Mucosa of stomach (tissue), 1 donor: ENCODE results near the gene CMTM7.
"Not testable (repeated sequence)": the region's sequence is repeated elsewhere in the genome, so short reads cannot be mapped to it uniquely, and the experiment has no call there.

Source experiments
- H3K27me3 ChIP-seq: one replicate; pipeline ENCODE4 v1.7.0; 2013; ENCODE audit warnings: mild to moderate bottlenecking, low read length; ENCODE audit not compliant: control insufficient read depth, insufficient read depth
- H3K36me3 ChIP-seq: one replicate; pipeline ENCODE4 v1.7.0; 2013; ENCODE audit warnings: low read length; ENCODE audit not compliant: control insufficient read depth, insufficient read depth
- H3K4me1 ChIP-seq: one replicate; pipeline ENCODE4 v1.7.0; 2013; ENCODE audit warnings: mild to moderate bottlenecking, low read length; ENCODE audit not compliant: control insufficient read depth, insufficient read depth
- H3K4me3 ChIP-seq: one replicate; pipeline ENCODE4 v1.7.0; 2013; ENCODE audit warnings: low read length
- H3K9ac ChIP-seq: one replicate; pipeline ENCODE4 v1.7.0; 2013; ENCODE audit warnings: mild to moderate bottlenecking, low read length, moderate library complexity
- H3K9me3 ChIP-seq: one replicate; pipeline ENCODE4 v1.7.0; 2013; ENCODE audit warnings: mild to moderate bottlenecking, low read length, moderate library complexity; ENCODE audit not compliant: control insufficient read depth
- donor health status: Pancreatic carcinoma.

The CMTM7 gene

DNA sequence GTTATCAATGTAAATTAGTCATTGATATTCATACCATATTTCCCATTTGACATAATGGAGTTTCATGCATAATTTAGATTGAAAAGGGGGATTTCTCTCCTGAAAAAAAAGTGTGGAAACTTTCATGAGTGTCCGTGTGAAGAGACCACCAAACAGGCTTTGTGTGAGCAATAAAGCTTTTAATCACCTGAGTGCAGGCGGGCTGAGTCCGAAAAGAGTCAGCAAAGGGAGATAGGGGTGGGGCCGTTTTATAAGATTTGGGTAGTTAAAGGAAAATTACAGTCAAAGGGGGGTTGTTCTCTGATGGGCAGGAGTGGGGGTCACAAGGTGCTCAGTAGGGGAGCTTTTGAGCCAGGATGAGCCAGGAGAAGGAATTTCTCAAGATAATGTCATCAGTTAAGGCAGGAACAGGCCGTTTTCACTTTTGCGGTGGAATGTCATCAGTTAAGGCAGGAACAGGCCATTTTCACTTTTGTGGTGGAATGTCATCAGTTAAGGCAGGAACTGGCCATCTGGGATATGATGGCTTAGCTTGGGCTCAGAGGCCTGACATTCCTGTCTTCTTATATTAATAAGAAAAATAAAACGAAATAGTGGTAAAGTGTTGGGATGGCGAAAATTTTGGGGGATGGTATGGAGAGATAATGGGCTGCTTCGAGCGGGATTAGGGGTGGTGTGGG, 69.3 kb downstream of the CMTM7 start:
- not testable (repeated sequence) for H3K36me3 ChIP-seq, H3K4me3 ChIP-seq, H3K9ac ChIP-seq, H3K9me3 ChIP-seq, H3K27me3 ChIP-seq, H3K4me1 ChIP-seq

DNA sequence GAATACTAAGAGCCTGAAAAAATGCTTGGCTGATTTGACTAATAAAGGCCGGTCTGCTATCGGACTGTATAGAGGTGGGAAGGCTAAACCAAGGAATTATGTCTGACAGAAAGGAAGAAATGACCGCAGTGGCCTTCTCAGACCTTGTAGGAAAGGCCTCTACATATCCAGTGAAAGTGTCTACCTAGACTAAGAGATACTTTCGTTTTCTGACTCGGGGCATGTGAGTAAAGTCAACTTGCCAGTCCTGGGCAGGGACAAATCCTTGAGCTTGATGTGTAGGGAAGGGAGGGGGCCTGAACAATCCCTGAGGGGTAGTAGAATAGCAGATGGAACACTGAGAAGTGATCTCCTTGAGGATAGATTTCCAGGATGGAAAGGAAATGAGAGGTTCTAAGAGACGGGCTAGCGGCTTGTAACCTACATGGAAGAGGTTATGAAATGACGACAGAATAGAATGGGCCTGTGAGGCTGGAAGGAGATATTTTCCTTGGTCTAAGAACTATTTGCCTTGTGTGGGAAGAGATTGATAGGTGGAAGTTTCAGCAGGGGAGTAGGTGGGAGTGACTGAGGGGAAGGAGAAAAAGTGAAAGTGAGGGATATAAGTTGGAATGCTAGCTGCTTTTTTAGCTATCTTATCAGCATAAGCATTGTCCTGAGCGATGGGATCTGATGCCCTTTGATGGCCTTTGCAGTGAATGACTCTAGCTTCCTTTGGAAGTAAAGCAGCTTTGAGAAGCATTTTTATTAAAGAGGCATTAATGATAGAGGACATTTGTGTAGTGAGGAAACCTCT, 70.7 kb downstream of the CMTM7 start:
- peak overlapping the region; percentile 45 for H3K9ac ChIP-seq
- H3K27me3 ChIP-seq, H3K36me3 ChIP-seq, H3K9me3 ChIP-seq, H3K4me1 ChIP-seq, H3K4me3 ChIP-seq: not testable (repeated sequence)

DNA sequence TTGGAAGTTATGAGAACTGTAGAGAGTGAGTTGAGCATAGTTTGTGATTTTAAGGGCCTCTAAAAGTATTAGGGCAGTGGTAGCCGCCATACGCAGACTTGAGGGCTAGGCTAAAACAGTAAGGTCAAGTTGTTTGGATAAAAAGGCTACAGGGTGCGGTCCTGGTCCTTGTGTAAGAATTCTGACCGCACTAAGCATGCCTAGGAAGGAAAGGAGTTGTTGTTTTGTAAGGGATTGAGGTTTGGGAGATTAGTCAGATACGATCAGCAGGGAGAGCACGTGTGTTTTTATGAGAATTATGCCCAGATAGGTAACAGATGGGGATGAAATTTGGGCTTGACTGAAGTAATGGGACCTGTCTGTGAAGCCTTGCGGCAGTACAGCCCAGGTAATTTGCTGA, 71.8 kb downstream of the CMTM7 start:
- H3K9me3 ChIP-seq, H3K4me3 ChIP-seq, H3K4me1 ChIP-seq, H3K36me3 ChIP-seq, H3K27me3 ChIP-seq, H3K9ac ChIP-seq: not testable (repeated sequence)

DNA sequence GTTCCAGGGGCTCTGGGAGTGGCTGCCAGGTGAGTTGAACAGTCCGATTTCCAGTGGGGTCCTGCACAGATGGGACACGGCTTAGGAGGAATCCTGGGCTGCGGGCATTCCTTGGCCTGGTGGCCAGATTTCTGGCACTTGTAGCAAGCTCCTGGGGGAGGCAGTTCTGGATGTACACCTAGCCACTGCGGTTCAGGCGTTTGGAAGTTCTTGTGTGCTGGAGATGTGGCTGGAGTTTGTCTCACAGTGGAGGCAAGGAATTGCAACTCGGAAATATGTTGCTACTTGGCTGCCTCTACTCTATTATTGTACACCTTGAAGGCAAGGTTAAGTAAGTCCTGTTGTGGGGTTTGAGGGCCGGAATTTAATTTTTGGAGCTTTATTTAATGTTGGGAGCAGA, 73.1 kb downstream of the CMTM7 start:
- not testable (repeated sequence) for H3K4me1 ChIP-seq, H3K9me3 ChIP-seq, H3K4me3 ChIP-seq, H3K9ac ChIP-seq, H3K36me3 ChIP-seq, H3K27me3 ChIP-seq

DNA sequence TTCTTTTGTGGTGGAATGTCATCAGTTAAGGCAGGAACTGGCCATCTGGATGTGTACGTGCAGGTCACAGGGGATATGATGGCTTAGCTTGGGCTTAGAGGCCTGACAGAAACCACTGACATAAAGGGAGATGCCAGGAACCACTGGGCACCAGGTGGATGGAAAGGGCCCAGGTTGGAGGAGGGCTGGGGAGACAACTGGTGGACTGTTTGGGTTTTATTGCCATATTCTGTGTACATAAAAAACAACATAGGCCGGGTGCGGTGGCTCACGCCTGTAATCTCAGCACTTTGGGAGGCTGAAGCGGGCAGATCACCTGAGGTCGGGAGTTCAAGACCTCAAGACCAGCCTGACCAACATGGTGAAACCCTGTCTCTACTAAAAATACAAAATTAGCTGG, 75.2 kb downstream of the CMTM7 start:
- H3K36me3 ChIP-seq, H3K9ac ChIP-seq, H3K4me3 ChIP-seq, H3K9me3 ChIP-seq, H3K27me3 ChIP-seq: not testable (repeated sequence)
- H3K4me1 ChIP-seq, result peaks cover 16% of the 10 kb centered on the region

DNA sequence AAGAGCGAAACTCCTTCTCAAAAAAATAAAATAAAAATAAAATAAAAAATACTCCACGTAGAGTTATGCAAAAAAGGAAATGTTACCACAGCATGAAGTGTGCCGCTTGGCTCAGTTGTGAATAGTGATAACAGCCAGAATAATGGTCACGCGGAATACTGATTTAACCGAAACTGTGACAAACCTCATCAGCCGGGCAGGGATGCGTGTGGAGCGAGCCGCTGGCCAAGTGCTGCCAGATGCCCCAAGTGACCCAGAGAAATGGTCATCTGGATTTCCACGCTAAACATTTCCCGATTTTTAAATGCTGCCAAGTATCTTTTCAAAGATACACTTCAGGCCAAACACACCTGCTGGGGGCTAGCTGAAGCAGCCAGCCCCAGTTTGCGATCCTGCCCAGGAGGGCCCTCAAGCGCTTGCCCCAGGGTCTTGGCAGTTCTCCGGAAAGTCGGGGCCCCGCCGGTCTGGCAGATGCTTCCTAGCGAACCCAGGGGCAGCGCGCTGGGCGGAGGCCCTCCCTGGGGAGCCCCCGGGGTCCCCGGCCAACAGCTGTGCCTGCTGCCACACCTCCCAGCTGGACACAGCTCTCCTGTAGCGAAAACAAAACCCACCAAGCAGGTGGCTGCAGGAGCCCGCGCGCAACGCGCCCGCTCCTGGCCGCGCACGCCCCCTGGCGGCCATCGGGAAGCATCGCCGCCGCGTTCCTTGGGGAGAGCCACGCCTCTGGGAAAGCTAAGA, 75.8 kb downstream of the CMTM7 start:
- Histone ChIP-seq H3K4me1 (peaks cover 16% of the 10 kb centered on the region), H3K27me3 (no peaks in the 10 kb centered on the region), H3K4me3 (peak overlapping the region; percentile 74), H3K36me3 (no peaks in the 10 kb centered on the region), H3K9me3 (no peaks in the 10 kb centered on the region), H3K9ac (peak overlapping the region; percentile 65)

DNA sequence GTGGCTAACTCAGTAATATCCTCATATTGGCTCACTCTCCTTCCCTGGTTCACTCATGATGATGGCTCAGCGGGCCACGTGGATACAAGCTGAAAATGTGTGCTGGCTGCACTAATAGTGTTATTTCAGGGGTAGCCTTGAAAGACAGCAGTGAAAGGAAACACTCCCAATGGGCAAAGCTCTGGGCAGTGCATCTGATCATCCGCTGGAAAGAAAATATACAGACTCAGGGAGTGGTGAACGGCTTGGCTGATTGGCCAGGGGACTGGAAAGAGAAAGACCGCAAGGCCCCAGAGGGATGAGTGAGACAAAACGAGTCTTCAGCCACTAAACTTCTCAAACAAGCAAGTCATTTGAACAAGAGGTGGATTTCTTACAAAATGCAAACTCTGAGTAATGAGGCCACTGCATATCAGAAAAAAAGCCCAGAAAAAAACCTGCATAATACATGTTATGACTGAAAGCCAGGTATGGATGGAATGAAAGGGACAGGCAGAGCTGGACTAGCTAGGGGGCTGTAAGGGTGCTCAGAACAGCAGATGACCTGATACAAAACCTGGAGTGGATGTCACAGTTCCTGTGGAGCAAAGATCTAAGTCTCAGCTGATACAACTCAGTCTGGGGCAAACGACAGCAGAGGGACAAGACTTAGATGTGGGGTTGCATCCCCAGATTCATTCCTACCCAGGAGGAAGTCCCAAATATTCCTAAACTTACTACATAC, 77.7 kb downstream of the CMTM7 start:
- no peaks in the 10 kb centered on the region for H3K36me3 ChIP-seq
- no peaks in the 10 kb centered on the region for H3K9me3 ChIP-seq
- no peaks in the 10 kb centered on the region for H3K27me3 ChIP-seq
- no peak overlapping the region for H3K9ac ChIP-seq
- peaks cover 16% of the 10 kb centered on the region for H3K4me1 ChIP-seq
- no peak overlapping the region for H3K4me3 ChIP-seq

DNA sequence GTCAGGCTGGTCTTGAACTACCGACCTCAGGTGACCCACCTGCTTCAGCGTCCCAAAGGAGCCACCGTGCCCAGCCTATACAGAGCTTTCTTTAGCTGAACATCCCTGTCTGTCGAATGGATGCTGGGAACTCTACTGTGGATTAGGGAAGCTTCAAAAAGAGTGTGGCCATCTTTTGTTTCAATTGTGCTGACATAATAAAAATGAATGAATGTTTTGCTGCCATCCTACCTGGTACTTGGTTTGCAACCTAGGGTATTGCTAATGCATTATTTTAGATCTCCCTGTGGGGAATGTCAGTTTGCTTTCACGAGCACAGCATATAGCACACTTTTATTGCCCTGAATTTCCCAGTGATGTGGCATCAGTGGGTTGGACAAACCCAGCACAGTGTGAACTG, 78.7 kb downstream of the CMTM7 start:
- H3K9ac ChIP-seq, result no peak overlapping the region
- no peaks in the 10 kb centered on the region for H3K27me3 ChIP-seq
- no peaks in the 10 kb centered on the region for H3K9me3 ChIP-seq
- no peaks in the 10 kb centered on the region for H3K36me3 ChIP-seq
- peaks cover 16% of the 10 kb centered on the region for H3K4me1 ChIP-seq
- no peak overlapping the region for H3K4me3 ChIP-seq

DNA sequence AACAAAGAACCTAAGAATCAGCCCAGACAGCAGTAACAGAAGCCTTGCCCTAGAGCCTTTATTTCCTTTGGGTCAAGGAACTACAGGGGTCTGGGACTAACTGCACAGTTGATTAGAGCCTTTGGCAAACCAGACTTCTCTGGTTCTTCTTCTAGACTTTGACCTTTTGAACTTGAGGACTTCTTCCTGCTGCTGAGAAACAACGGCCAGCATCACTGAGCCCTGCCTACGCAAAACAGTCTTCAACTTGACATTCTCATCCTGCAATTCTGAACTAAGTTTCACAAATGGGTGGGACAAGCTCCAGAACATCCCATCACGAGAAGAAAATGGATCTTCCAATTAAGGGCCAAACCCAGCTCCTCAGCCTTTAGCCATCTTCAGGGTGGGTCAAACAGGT, 79.6 kb downstream of the CMTM7 start:
- Histone ChIP-seq H3K4me3 (no peak overlapping the region), H3K36me3 (no peaks in the 10 kb centered on the region), H3K27me3 (no peaks in the 10 kb centered on the region), H3K4me1 (peaks cover 16% of the 10 kb centered on the region), H3K9me3 (no peaks in the 10 kb centered on the region), H3K9ac (no peak overlapping the region)

DNA sequence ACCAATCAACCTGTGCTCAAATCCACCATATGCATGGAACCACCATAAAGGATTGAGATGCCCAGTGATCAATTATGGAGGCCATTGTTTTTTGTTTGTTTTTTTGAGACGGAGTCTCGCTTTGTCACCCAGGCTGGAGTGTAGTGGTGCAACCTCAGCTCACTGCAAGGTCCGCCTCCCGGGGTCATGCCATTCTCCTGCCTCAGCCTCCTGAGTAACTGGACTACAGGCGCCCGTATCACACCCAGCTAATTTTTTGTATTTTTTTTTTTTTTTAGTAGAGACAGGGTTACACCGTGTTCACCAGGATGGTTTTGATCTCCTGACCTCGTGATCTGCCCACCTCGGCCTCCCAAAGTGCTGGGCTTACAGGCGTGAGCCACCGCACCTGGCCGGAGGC, 80.5 kb downstream of the CMTM7 start:
- H3K4me1 ChIP-seq, result peaks cover 16% of the 10 kb centered on the region
- H3K4me3 ChIP-seq, H3K27me3 ChIP-seq, H3K9me3 ChIP-seq, H3K36me3 ChIP-seq, H3K9ac ChIP-seq: not testable (repeated sequence)

DNA sequence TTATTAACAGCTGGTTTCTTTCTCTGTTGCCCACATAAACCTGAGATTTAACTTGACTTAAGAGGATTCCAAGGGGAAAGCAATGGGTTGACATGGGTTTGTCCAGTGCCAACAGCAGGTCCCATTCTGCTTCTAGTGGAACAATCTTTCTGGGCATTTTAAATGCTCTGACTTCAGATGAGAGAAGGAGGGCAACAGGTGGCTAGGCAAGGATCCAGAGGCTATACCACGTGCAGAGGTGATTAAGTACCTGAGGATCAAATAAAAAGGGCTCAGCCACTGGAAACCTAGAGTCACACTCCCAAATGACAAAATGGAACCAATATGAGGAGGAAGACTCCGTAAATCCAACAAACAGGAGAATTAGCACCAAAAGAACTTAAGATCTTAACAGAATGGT, 82.5 kb downstream of the CMTM7 start:
- no peaks in the 10 kb centered on the region for H3K36me3 ChIP-seq

DNA sequence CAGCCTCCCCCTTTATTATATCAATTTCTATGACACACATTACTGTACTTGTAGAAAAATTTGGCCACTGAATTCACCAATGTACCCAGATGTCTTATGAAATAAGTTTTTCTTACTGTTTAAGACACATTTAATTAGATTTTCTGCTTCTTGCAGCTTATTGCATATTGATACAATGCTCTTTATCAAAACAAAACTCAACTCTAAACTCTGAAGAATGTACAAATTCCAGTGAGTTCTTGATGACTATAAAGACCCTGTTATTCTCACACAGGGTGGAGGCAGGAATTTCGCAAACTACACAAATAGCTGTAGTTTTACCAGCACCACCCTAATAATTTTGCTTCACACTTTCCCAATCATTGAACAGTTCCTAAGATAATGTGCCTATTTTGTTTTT, 89.0 kb downstream of the CMTM7 start:
- Histone ChIP-seq H3K4me1 (no peaks in the 10 kb centered on the region), H3K9me3 (no peaks in the 10 kb centered on the region), H3K4me3 (no peak overlapping the region), H3K36me3 (no peaks in the 10 kb centered on the region), H3K27me3 (no peaks in the 10 kb centered on the region), H3K9ac (no peak overlapping the region)

More for the DNA sequence above, 82.5 kb downstream of the CMTM7 start:
- no peak overlapping the region for H3K4me3 ChIP-seq
- no peaks in the 10 kb centered on the region for H3K27me3 ChIP-seq
- no peaks in the 10 kb centered on the region for H3K9me3 ChIP-seq
- H3K9ac ChIP-seq, result no peak overlapping the region
- peaks cover 10% of the 10 kb centered on the region for H3K4me1 ChIP-seq
